IMR-90 (cell line): ENCODE results near the gene TMPRSS2. TPM values are rescaled to one million over a fixed set of nuclear protein-coding genes. Genes with fewer than 3 reads are reported as not detected.

ENCODE experiments used
- ATAC-seq: fragments of 200-7000 bp; cut with Tn5 transposase; 2 replicates; pipeline ENCODE4 v1.9.1; 2020; ENCODE audit warnings: low read depth, mild to moderate bottlenecking, moderate library complexity
- BruUV-seq: library from RNA; stranded (reverse); fragments of 400-500 nt; replicated peaks from 2 replicates; lab custom pipeline; 2021; lab: Mats Ljungman, UMichigan
- CTCF ChIA-PET: fragments of 300-600 bp; formaldehyde crosslinking; extraction: SDS; loops from one replicate; lab custom pipeline; 2021; ENCODE audit warnings: antibody characterized with exemption; lab: Yijun Ruan, JAX
- POLR2A ChIA-PET: fragments of 300-600 bp; sonication (Branson Sonifier 250); formaldehyde crosslinking; loops from one replicate; lab custom pipeline; 2022; ENCODE audit warnings: antibody characterized with exemption; ENCODE audit not compliant: unreplicated experiment; lab: Charles Lee
- DNase-seq: peaks from one replicate; pipeline ENCODE4 v3.0.0; 2013
- H2AFZ ChIP-seq: replicated peaks from 2 replicates; pipeline ENCODE3; 2013; ENCODE audit warnings: low read length, mild to moderate bottlenecking; ENCODE audit not compliant: poor library complexity
- H2AK5ac ChIP-seq: 2 replicates; pipeline ENCODE4 v1.6.1; 2013; ENCODE audit warnings: low read depth, low read length, inconsistent platforms
- H2AK9ac ChIP-seq: replicated peaks from 2 replicates; pipeline ENCODE3; 2013; ENCODE audit warnings: mild to moderate bottlenecking, low read depth, low read length, moderate library complexity; ENCODE audit not compliant: poor library complexity
- H2BK120ac ChIP-seq: 2 replicates; pipeline ENCODE4 v1.6.1; 2013; ENCODE audit warnings: low read depth, low read length, inconsistent platforms
- H2BK15ac ChIP-seq: 3 replicates; pipeline ENCODE4 v1.6.1; 2013; ENCODE audit warnings: low read depth, low read length, inconsistent platforms
- H2BK20ac ChIP-seq: 2 replicates; pipeline ENCODE4 v1.6.1; 2013; ENCODE audit warnings: low read depth, mild to moderate bottlenecking, inconsistent platforms, low read length, moderate library complexity
- H2BK5ac ChIP-seq: 2 replicates; pipeline ENCODE4 v1.6.1; 2013; ENCODE audit warnings: mild to moderate bottlenecking, low read depth, low read length, inconsistent platforms; ENCODE audit not compliant: poor library complexity, severe bottlenecking
- H3K14ac ChIP-seq: replicated peaks from 2 replicates; pipeline ENCODE4 v1.6.1; 2013; ENCODE audit warnings: low read depth, low read length, inconsistent platforms
- H3K18ac ChIP-seq: 2 replicates; pipeline ENCODE4 v1.6.1; 2013; ENCODE audit warnings: low read depth, low read length, control low read depth
- H3K23ac ChIP-seq: 2 replicates; pipeline ENCODE4 v1.6.1; 2013; ENCODE audit warnings: low read depth, low read length, inconsistent platforms
- H3K27ac ChIP-seq: 2 replicates; pipeline ENCODE4 v1.5.1; 2013; ENCODE audit warnings: mild to moderate bottlenecking, control low read depth, low read length; ENCODE audit not compliant: insufficient read depth
- H3K27me3 ChIP-seq: 2 replicates; pipeline ENCODE4 v1.6.1; 2013; ENCODE audit warnings: low read length; ENCODE audit not compliant: control insufficient read depth, insufficient read depth
- H3K36me3 ChIP-seq: 2 replicates; pipeline ENCODE4 v1.6.1; 2013; ENCODE audit warnings: low read length, mixed read lengths; ENCODE audit not compliant: control insufficient read depth, insufficient read depth
- H3K4ac ChIP-seq: 2 replicates; pipeline ENCODE4 v1.6.1; 2013; ENCODE audit warnings: low read depth, low read length, inconsistent platforms
- H3K4me1 ChIP-seq: 2 replicates; pipeline ENCODE4 v1.6.1; 2013; ENCODE audit warnings: low read length, mixed read lengths; ENCODE audit not compliant: control insufficient read depth, insufficient read depth
- H3K4me2 ChIP-seq: 2 replicates; pipeline ENCODE4 v1.6.1; 2013; ENCODE audit warnings: low read depth, mild to moderate bottlenecking, control low read depth, low read length, moderate library complexity
- H3K4me3 ChIP-seq: 2 replicates; pipeline ENCODE4 v1.5.1; 2013; ENCODE audit warnings: low read depth, mild to moderate bottlenecking, control low read depth, low read length, moderate library complexity; ENCODE audit not compliant: insufficient read depth
- H3K56ac ChIP-seq: 2 replicates; pipeline ENCODE4 v1.6.1; 2013; ENCODE audit warnings: low read length, inconsistent platforms; ENCODE audit not compliant: insufficient read depth; ENCODE audit errors: extremely low read depth
- H3K79me1 ChIP-seq, 2 experiments: 2 replicates each; pipeline ENCODE4 v1.6.1; 2013; ENCODE audit warnings: low read length in 2 of 2, inconsistent platforms in 1 of 2, low read depth in 1 of 2
- H3K9ac ChIP-seq: 2 replicates; pipeline ENCODE4 v1.6.1; 2013; ENCODE audit warnings: low read depth, low read length, control low read depth
- H3K9me1 ChIP-seq: 2 replicates; pipeline ENCODE4 v1.6.1; 2013; ENCODE audit warnings: low read length, inconsistent platforms; ENCODE audit not compliant: insufficient read depth
- H3K9me3 ChIP-seq: 2 replicates; pipeline ENCODE4 v1.6.1; 2013; ENCODE audit warnings: low read length; ENCODE audit not compliant: control insufficient read depth, insufficient read depth
- H4K20me1 ChIP-seq: 2 replicates; pipeline ENCODE4 v1.6.1; 2013; ENCODE audit warnings: low read length, inconsistent platforms; ENCODE audit not compliant: insufficient read depth
- H4K5ac ChIP-seq: 2 replicates; pipeline ENCODE4 v1.6.1; 2013; ENCODE audit warnings: mild to moderate bottlenecking, low read depth, low read length, control low read depth
- H4K8ac ChIP-seq, 2 experiments: 2 replicates each; pipeline ENCODE4 v1.6.1; 2013; ENCODE audit warnings: low read depth in 2 of 2, low read length in 2 of 2, control low read depth in 1 of 2, inconsistent platforms in 1 of 2
- H4K91ac ChIP-seq: 2 replicates; pipeline ENCODE4 v1.6.1; 2013; ENCODE audit warnings: low read depth, low read length, inconsistent platforms; ENCODE audit not compliant: insufficient read depth
- BHLHE40 ChIP-seq: fragments of 150-350 bp; IDR thresholded peaks from 2 replicates; pipeline ENCODE4 v1.6.1; 2016; ENCODE audit warnings: mild to moderate bottlenecking, low read depth, low read length
- MAZ ChIP-seq: IDR thresholded peaks from 2 replicates; pipeline ENCODE4 v1.6.1; 2012; ENCODE audit warnings: low read depth, mild to moderate bottlenecking, low read length, improper control_type of control experiment, moderate library complexity, borderline replicate concordance
- POLR2A ChIP-seq: IDR thresholded peaks from 2 replicates; pipeline ENCODE4 v1.6.1; 2012; ENCODE audit warnings: mild to moderate bottlenecking, low read depth, low read length
- RAD21 ChIP-seq: IDR thresholded peaks from 2 replicates; pipeline ENCODE4 v1.6.1; 2012; ENCODE audit warnings: low read length, improper control_type of control experiment
- RCOR1 ChIP-seq: IDR thresholded peaks from 2 replicates; pipeline ENCODE4 v1.6.1; 2012; ENCODE audit warnings: mild to moderate bottlenecking, low read length, improper control_type of control experiment; ENCODE audit not compliant: insufficient replicate concordance
- WGBS, 2 experiments: methylation state at CpG; one replicate each; pipeline versions ENCODE4 v1.1.5 to v1.1.7; 2013; ENCODE audit warnings: missing lambda C conversion rate in 2 of 2; ENCODE audit not compliant: insufficient read length in 1 of 2; ENCODE audit errors: extremely low coverage in 2 of 2; 5-methylcytosine and 5-hydroxymethylcytosine counted together
- dilution Hi-C: fragments of 300-500 bp; cut with HindIII; formaldehyde crosslinking; loops from one replicate; pipeline ENCODE4 v1.14.3; 2018; ENCODE audit warnings: low sequenced_read_pairs; ENCODE audit not compliant: unreplicated experiment
- in situ Hi-C: fragments of 300-500 bp; cut with MboI; formaldehyde crosslinking; loops from 3 replicates; pipeline ENCODE4 v1.14.3; 2019; ENCODE audit warnings: low sequenced_read_pairs, inconsistent platforms, mixed read lengths
- intact Hi-C: fragments of 100-400 bp; cut with micrococcal nuclease; formaldehyde crosslinking; loops from 2 replicates; pipeline ENCODE4 v1.10.0; 2022
- polyA plus RNA-seq, 3 experiments: library from polyadenylated mRNA; depleted of rRNA; stranded (reverse); fragments of >200 nt; gene quantifications; 2 replicates each; pipeline ENCODE4 v1.2.3, GENCODE V29; 2012; ENCODE audit warnings: low replicate concordance in 1 of 3
- total RNA-seq: library from RNA; depleted of rRNA; stranded (reverse); fragments of >200 nt; gene quantifications from 2 replicates; pipeline ENCODE4 v1.2.3, GENCODE V29; 2012
- TF ChIP-seq, protein P1 (sequence below): conservative IDR thresholded peaks from 2 replicates; pipeline ENCODE4 v1.5.1; 2012; ENCODE audit warnings: mild to moderate bottlenecking, low read depth, low read length, improper control_type of control experiment

The TMPRSS2 gene
- total and polyA plus RNA-seq, 2 of the 4 experiments (the other 2 are of a cell fraction) = not detected

GRCh38 chr21:41500931-41501381, 7.0 kb downstream of the TMPRSS2 start:
- ChIA-PET POLR2A (no interaction called here), CTCF (no interaction called here)
- intact Hi-C loops (no loop called here), in situ Hi-C loops (no loop called here), dilution Hi-C loops (no loop called here)
- Histone ChIP-seq H3K27me3 (peaks cover 37% of the 10 kb centered on the region), H2AFZ (no peak overlapping the region), H3K18ac (no peak overlapping the region), H4K20me1 (no peaks in the 10 kb centered on the region), H2BK15ac (no peak overlapping the region), H3K14ac (no peak overlapping the region), H3K79me1 (no peaks in the 10 kb centered on the region), H2BK5ac (no peak overlapping the region), H3K4me3 (no peak overlapping the region), H2AK5ac (no peak overlapping the region), H3K9me1 (no peaks in the 10 kb centered on the region), H3K23ac (no peak overlapping the region; the same call in 1 of the 2 replicates), H3K9ac (no peak overlapping the region), H2BK20ac (no peak overlapping the region), H2BK120ac (no peak overlapping the region), H3K27ac (no peak overlapping the region), H3K4ac (no peak overlapping the region), H4K8ac (no peak overlapping the region), H3K4me2 (no peak overlapping the region), H3K56ac (no peak overlapping the region), H3K36me3 (no peaks in the 10 kb centered on the region), H4K91ac (no peak overlapping the region), H2AK9ac (no peak overlapping the region), H3K4me1 (no peaks in the 10 kb centered on the region), H4K5ac (no peak overlapping the region), H3K9me3 (no peaks in the 10 kb centered on the region)
- DNase-seq (no peak), ATAC-seq (no peak)
- no TSS peak for BruUV-seq
- no CpG with 5 or more reads among the region's 9 CpGs for WGBS, 2 experiments
- TF ChIP-seq, protein P1, sequence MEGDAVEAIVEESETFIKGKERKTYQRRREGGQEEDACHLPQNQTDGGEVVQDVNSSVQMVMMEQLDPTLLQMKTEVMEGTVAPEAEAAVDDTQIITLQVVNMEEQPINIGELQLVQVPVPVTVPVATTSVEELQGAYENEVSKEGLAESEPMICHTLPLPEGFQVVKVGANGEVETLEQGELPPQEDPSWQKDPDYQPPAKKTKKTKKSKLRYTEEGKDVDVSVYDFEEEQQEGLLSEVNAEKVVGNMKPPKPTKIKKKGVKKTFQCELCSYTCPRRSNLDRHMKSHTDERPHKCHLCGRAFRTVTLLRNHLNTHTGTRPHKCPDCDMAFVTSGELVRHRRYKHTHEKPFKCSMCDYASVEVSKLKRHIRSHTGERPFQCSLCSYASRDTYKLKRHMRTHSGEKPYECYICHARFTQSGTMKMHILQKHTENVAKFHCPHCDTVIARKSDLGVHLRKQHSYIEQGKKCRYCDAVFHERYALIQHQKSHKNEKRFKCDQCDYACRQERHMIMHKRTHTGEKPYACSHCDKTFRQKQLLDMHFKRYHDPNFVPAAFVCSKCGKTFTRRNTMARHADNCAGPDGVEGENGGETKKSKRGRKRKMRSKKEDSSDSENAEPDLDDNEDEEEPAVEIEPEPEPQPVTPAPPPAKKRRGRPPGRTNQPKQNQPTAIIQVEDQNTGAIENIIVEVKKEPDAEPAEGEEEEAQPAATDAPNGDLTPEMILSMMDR = no peak
- TF ChIP-seq POLR2A = no peak
- TF ChIP-seq BHLHE40 = no peak
- TF ChIP-seq RAD21 = no peak
- TF ChIP-seq RCOR1 = no peak
- TF ChIP-seq MAZ = no peak
